Stimulated activated CD4-positive, alpha-beta T cell treated with anti-CD3 and anti-CD28 coated beads, TNF-alpha, amount 100 ng/mL, for 24 hours (primary cell): ENCODE results near the gene RHOV.

ENCODE experiments used
- DNase-seq, 3 experiments: peaks; one replicate each; pipeline ENCODE4 v3.0.0-alpha.2; 2020; ENCODE audit warnings: low read depth in 3 of 3

Gene RHOV

DNA sequence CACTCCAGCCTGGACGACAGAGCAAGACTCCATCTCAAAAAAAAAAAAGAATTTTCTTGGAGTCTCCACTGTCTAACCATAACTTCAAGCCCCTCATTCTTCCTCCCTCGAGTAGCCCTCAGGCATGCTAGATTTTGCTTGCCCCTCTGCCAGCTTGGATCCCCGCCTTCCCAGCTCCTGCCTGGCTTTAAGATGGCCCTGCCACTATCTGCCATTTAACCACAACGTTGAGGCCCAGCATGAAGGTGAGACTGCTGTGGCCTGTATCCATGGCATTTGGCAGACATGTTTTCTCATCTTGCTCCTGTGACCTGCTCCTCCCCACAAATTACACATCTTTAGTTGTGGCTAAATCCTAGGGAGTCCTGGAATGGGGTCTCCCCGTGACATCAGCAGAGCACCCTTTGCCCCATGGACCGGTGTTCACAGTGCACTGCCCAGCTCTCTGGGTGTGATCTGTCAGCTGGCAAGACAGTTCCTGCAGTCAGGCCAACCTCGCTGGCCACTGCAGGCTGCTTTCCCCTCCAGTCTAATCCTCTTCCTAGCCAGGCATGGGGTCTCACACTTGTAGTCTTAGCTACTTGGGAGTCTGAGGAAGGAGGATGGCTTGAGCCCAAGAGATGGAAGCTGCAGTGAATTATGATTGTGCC lies 30.6 kb upstream of the RHOV start:
- no peak for DNase-seq

GRCh38 chr15:40902605-40903561 lies 28.8 kb upstream of the RHOV start:
- DNase-seq: no peak

GRCh38 chr15:40901053-40901443 lies 27.0 kb upstream of the RHOV start:
- no peak for DNase-seq

GRCh38 chr15:40900256-40901052 lies 26.4 kb upstream of the RHOV start:
- no peak for DNase-seq

- DNase-seq: no peak
Measured at GRCh38 chr15:40899536-40900207, 25.6 kb upstream of the RHOV start.

DNA sequence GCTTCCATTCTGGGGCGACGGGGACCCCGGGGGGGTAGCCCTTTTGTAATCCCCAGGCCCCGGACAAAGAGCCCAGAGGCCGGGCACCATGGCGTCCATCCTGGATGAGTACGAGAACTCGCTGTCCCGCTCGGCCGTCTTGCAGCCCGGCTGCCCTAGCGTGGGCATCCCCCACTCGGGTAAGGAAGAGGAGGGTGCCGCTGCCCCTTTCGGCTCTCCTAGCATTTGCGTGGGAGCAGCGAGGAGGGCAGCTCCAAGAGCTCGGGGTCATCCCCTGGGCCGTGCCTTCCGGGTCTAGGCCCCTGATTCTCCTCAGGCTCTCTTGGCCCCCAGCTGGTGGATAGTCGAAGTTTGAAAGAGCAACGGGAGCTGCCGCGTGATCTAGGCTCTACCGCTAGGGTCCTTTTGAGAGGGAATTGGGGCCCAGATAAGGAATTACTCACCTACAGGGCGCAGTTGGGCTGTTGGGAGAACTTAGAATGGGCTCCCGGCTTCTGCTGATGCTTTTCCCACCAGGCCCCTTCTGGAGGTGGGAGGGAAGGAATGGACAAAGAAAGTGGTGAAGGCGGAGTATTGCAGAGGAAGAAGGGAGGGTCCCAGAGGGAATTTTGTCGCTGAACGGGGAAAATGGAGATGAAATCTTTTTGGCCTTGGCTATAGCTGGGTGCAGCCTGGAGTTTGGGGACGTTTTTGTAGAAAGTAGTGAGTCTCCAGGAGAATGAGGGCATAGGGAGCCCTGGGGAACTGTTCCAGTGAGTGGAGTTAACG lies 20.8 kb upstream of the RHOV start:
- DNase-seq: peak in 2 of 3 experiments; percentile 19 to 53

- DNase-seq: peak; percentile 97 to 99 (median 97)
Measured at GRCh38 chr15:40893733-40894680, 20.0 kb upstream of the RHOV start, which contains the start of gene VPS18. TSS of gene VPS18 (plus strand) at chr15:40894450. CDS start at chr15:40894769, 319 bp downstream.

- DNase-seq: no peak
Measured at GRCh38 chr15:40893019-40893670, 19.1 kb upstream of the RHOV start.

- no peak for DNase-seq
Measured at GRCh38 chr15:40892447-40893012, 18.5 kb upstream of the RHOV start.

DNA sequence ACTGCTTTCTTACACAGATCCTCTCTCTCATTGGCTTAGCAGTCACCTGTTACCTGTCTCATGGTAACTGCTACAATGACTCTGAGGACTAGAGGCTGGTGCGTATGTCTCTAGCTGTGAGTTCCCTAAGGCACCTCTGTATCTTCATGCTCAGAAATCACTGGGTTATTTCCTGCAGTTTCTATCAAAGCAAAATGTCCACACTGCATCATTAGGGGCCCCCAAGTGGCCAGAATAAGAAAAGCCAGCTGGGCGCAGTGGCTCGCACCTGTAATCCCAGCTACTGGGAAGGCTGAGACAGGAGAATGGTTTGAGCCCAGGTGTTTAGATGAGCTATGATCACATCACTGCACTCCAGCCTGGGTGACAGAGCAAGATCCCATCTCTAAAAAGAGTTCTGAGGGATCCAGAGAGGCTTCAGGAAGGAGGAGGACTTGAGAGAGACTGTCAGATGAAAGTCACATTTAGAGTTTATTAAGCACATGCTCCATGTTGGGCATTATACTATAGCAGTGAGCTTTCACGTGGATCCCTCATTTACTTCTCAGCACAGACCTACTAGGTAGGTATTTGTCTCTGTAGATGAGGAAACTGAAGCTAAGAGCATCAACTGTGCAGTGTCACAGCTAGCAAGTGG lies 17.9 kb upstream of the RHOV start:
- peak in 1 of 3 experiments; percentile 17 for DNase-seq

- no peak for DNase-seq
Measured at GRCh38 chr15:40891138-40891537, 17.1 kb upstream of the RHOV start.

GRCh38 chr15:40889112-40889511 lies 15.1 kb upstream of the RHOV start:
- DNase-seq: no peak

DNA sequence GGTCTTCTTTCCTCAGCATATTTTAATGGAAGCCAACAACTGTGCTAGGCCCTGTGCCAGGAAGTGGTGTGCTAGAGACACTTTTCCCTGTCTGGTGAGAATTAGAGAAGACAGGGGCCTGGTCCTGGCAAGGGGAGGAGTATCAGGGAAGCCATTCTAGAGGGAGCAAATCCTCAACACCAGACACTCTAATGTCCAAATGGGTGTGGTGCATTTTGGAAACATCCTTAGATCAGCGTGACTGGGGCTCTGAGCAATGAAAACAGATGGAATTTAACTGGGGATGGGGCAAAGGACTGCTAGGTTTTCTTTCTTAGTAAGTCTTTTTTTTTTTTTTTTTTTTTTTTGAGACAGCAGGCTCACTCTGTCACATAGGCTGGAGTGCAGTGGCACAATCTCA lies 12.6 kb upstream of the RHOV start:
- DNase-seq: no peak

DNA sequence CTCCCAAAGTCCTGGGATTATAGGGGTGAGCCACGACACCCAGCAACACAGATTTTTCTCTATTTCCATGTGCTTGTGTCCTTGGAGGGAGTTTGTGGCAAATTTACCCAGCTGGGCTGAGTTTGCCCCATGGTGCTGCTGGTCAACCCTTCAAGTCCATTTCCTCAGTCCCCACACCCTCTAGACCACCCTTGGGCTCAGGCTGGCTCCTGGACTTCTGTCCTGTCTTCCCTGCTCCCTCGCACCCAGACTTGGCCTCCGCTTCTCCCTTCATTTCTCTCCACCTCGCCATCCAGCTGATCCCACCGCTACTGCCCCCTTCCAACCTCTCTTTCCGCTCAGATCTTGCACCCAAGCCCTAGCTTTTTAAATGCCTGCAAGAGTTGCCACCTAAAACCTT lies 7.3 kb upstream of the RHOV start:
- no peak for DNase-seq

DNA sequence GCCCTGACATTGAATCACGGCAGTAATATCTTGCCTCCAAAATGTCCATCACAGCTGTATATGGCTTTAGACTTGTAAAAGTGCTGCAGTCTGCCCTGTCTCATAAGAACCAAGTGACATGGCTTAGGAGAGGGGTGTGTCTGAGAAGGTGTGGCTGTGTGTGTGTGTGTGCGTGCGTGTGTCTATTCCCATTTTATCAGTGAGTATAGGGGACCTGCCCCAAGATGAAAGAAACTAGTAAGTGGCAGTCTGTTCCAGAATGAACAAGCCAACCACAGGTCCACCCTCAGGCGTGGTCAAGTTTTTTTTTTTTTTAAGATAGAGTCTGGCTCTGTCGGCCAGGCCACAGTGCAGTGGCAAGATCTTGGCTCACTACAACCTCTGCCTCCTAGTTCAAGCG lies 5.6 kb upstream of the RHOV start:
- no peak for DNase-seq

DNA sequence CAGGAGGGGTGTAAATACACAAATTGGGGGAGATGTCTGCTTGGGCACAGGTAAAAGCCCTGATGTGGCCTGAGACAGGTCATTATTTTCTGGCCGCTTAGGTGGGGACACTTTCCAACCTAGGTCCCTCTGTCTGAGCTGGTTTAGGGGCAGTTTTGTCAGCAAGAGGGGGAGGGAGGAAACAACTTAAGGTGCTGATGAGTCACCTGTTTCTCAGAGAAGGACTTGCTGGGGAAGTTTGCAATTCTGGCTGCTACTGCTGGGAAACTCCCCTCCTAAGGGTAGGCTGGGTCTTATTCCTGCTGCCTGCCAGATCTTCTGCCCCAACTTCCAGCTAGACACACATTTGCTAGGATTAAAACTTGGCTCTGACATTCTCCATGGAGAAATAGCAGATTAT lies 4.8 kb upstream of the RHOV start:
- DNase-seq: peak in 1 of 3 experiments; percentile 24

DNA sequence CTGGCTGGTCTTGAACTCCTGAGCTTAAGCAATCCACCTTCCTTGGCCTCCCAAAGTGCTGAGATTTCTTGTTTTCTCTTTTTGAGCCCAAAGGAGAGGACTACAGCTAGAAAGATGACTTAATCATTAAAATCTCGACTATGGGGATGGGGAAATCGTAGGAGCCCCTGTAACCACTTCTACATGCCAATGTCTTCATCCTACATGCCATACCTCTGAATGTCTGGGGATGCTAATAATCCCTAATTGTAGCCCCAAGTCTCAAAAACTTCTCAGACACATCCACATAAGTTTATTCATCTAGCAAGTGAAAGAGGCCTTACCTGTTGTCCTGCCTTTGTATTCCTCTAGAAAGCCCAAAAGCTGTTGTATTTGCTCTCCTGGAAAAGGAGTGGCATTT lies 3.7 kb upstream of the RHOV start:
- no peak for DNase-seq

GRCh38 chr15:40875991-40876730 lies 2.1 kb upstream of the RHOV start:
- no peak for DNase-seq
